DOHH2 (cell line): Measurements from ENCODE around the gene PDE11A.

Experiments used
- EZH2phosphoT487 ChIP-seq: fragments of 200-600 bp; sonication (generic); IDR thresholded peaks from 2 replicates; pipeline ENCODE4 v1.6.1; 2017; ENCODE audit warnings: borderline replicate concordance, mild to moderate bottlenecking, antibody characterized with exemption, low read length, moderate library complexity, mixed read lengths
- TF ChIP-seq, protein P1 (sequence below): fragments of 200-600 bp; sonication (generic); IDR thresholded peaks from one replicate; pipeline ENCODE4 v1.5.1; 2014; ENCODE audit warnings: antibody characterized with exemption, mild to moderate bottlenecking, low read depth, low read length; ENCODE audit not compliant: poor library complexity, severe bottlenecking

DNA sequence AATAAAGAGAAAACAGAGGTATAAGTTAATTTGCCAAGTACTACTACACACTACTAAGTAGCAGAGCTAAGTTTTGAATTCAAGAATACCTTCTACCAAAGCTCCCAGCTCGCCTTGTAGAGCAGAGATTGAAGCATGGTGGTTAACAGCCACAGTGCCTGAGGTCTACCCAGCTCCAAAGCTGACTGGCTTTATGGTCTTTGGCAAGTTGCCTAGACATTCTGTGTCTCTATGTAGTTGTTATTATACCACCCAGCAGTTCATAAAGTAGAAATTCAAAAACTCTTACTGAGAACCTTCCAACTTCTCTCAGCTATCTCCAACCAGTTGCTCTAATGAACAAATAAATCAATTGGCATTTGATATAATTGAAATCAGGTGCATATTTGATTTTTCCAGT, 87.8 kb downstream of the PDE11A start:
- TF ChIP-seq, protein P1, sequence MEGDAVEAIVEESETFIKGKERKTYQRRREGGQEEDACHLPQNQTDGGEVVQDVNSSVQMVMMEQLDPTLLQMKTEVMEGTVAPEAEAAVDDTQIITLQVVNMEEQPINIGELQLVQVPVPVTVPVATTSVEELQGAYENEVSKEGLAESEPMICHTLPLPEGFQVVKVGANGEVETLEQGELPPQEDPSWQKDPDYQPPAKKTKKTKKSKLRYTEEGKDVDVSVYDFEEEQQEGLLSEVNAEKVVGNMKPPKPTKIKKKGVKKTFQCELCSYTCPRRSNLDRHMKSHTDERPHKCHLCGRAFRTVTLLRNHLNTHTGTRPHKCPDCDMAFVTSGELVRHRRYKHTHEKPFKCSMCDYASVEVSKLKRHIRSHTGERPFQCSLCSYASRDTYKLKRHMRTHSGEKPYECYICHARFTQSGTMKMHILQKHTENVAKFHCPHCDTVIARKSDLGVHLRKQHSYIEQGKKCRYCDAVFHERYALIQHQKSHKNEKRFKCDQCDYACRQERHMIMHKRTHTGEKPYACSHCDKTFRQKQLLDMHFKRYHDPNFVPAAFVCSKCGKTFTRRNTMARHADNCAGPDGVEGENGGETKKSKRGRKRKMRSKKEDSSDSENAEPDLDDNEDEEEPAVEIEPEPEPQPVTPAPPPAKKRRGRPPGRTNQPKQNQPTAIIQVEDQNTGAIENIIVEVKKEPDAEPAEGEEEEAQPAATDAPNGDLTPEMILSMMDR = no peak
- TF ChIP-seq EZH2phosphoT487 = no peak
